ENCODE measurements around the gene NEK6.

DNA sequence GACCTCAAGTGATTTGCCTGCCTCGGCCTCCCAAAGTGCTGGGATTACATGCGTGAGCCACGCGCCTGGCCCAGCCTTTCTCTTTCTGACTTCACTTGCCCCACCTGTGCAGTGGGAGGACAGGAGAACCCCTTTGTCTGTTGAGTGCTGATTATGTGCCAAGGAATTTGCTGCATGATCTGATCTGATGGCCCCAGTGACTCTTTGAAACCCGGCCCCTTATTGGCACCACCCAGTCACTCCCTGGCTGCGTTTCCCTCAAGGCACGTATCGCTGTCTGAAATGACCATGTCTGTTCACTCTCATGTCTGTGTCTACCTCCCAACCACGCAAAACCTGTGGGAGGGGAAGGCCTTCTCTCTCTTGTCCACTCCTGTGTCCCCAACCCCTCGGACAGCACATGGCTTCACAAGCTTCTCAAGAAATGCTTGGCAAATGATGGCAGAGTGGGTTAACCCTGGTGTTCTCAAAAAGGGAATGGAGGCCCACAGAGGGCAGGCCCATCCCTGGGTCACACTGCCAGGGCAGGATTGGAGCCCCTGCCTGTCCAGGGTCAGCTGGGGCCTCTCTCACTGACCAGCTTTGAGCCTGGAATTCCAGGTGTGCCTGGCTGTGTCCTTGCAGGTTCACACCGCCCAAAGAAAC lies 21.9 kb downstream of the NEK6 start:
- TF ChIP-seq CTCF (IDR thresholded peaks at IDR 0.05; ENCODE audit: borderline replicate concordance, extremely low read depth, low read length, poor library complexity, severe bottlenecking) (no peak), EZH2 (IDR thresholded peaks at IDR 0.05; ENCODE audit: borderline replicate concordance, low read depth, low read length, severe bottlenecking) (no peak)
